ENCODE data around the gene GABRA5.
"Not testable (repeated sequence)": the region's sequence is repeated elsewhere in the genome, so short reads cannot be mapped to it uniquely, and the experiment has no call there.

GABRA5 gene

GRCh38 chr15:26866298-26867199 is at the start of gene GABRA5:
GABRA5 (plus strand) TSS chr15:26867062; CDS start chr15:26869249, 2,187 bp downstream.
- in situ Hi-C loops (cut with HindIII; ENCODE audit: low pct_ligation_motif_present, low sequenced_read_pairs) = no loop called here
- no peaks in the 10 kb centered on the region for H3K36me3 ChIP-seq (replicated peaks)
- DNase-seq = peak; percentile 2
- no peak within 1 kb of the TSS for H3K27ac ChIP-seq
- TF ChIP-seq CTCF (IDR thresholded peaks at IDR 0.05; ENCODE audit: low read depth, low read length, missing control alignments) = peak; percentile 41
- peaks cover 17% of the 10 kb centered on the region for H3K27me3 ChIP-seq (replicated peaks)
- peak within 1 kb of the TSS; percentile 35 for H3K4me3 ChIP-seq (ENCODE audit: low read depth, low read length)

- H3K27ac ChIP-seq; H3K36me3 ChIP-seq (replicated peaks); DNase-seq; in situ Hi-C loops (cut with HindIII; ENCODE audit: low pct_ligation_motif_present, low sequenced_read_pairs); H3K27me3 ChIP-seq (replicated peaks); H3K4me3 ChIP-seq (ENCODE audit: low read depth, low read length): not testable (repeated sequence)
Measured at GRCh38 chr15:26831191-26831590, 35.7 kb upstream of the GABRA5 start.

GRCh38 chr15:26831951-26832350 is 34.9 kb upstream of the GABRA5 start:
- no peak for DNase-seq
- TF ChIP-seq CTCF (IDR thresholded peaks at IDR 0.05; ENCODE audit: low read depth, low read length, missing control alignments) = no peak
- Histone ChIP-seq H3K36me3 (replicated peaks) (no peaks in the 10 kb centered on the region), H3K4me3 (ENCODE audit: low read depth, low read length) (no peak overlapping the region), H3K27ac (no peak overlapping the region), H3K27me3 (replicated peaks) (no peaks in the 10 kb centered on the region)
- in situ Hi-C loops (cut with HindIII; ENCODE audit: low pct_ligation_motif_present, low sequenced_read_pairs) = no loop called here

GRCh38 chr15:26838742-26839460 is 28.0 kb upstream of the GABRA5 start:
- no peak for DNase-seq
- TF ChIP-seq CTCF (IDR thresholded peaks at IDR 0.05; ENCODE audit: low read depth, low read length, missing control alignments) = peak; percentile 45
- Histone ChIP-seq H3K27me3 (replicated peaks) (no peaks in the 10 kb centered on the region), H3K27ac (no peak overlapping the region), H3K36me3 (replicated peaks) (no peaks in the 10 kb centered on the region), H3K4me3 (ENCODE audit: low read depth, low read length) (no peak overlapping the region)
- in situ Hi-C loops (cut with HindIII; ENCODE audit: low pct_ligation_motif_present, low sequenced_read_pairs) = no loop called here

- H3K4me3 ChIP-seq (ENCODE audit: low read depth, low read length) = no peak overlapping the region
- no peak overlapping the region for H3K27ac ChIP-seq
- in situ Hi-C loops (cut with HindIII; ENCODE audit: low pct_ligation_motif_present, low sequenced_read_pairs) = no loop called here
- no peaks in the 10 kb centered on the region for H3K27me3 ChIP-seq (replicated peaks)
- no peak for TF ChIP-seq CTCF (IDR thresholded peaks at IDR 0.05; ENCODE audit: low read depth, low read length, missing control alignments)
- DNase-seq = no peak
- H3K36me3 ChIP-seq (replicated peaks) = no peaks in the 10 kb centered on the region
Measured at GRCh38 chr15:26841514-26841913, 25.3 kb upstream of the GABRA5 start.

GRCh38 chr15:26841941-26842340 is 24.9 kb upstream of the GABRA5 start:
- no peak overlapping the region for H3K4me3 ChIP-seq (ENCODE audit: low read depth, low read length)
- no peak overlapping the region for H3K27ac ChIP-seq
- TF ChIP-seq CTCF (IDR thresholded peaks at IDR 0.05; ENCODE audit: low read depth, low read length, missing control alignments) = no peak
- in situ Hi-C loops (cut with HindIII; ENCODE audit: low pct_ligation_motif_present, low sequenced_read_pairs) = no loop called here
- H3K36me3 ChIP-seq (replicated peaks) = no peaks in the 10 kb centered on the region
- H3K27me3 ChIP-seq (replicated peaks) = no peaks in the 10 kb centered on the region
- no peak for DNase-seq

All from brain microvascular endothelial cell (primary cell).